Activated effector memory CD4-positive, alpha-beta T cell treated with anti-CD3 and anti-CD28 coated beads, Interleukin-2, amount 50 U/mL, for 16 hours (primary cell): ENCODE data around the gene NAXD.
"Not testable (repeated sequence)": the region's sequence is repeated elsewhere in the genome, so short reads cannot be mapped to it uniquely, and the experiment has no call there.

ENCODE experiments used
- DNase-seq: peaks from one replicate; pipeline ENCODE4 v3.0.0-alpha.2; 2020

NAXD gene

DNA sequence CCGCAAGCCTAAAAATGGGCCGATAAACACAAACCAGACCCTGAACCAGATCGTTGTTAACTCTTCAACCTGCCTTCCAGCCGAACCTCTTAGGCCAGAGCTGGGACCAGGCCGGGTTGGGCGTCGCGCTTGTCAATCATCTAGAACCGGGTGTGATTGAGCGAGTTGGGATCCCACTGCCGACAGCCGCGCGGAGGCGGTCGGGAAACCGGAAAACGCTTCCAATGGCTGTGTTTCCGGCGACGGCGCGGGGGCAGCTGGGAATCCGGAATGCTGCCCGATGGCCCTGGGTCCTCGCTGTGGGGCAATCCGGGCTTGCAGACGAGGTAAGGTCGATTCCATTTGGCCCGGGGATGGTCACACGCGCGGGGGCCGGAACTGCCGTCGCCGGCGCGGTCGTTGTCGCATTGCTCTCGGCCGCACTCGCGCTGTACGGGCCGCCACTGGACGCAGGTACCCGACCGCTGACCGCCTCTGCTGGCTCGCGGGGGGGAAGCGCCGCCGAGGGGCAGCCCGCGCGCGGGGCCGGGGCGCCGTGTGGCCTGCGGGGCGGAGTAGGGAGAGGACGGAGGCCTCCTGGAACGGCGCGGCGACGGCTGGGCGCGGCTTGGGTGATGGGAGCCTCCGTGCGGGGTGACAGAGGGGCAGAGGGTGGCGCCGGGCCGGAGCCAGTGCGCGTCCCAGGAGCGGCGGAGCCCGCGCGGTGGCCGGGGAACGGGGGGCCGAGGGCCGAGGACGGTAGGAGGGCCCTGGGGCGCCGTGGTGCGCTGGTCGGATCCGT, at the start of gene NAXD:
Gene NAXD, plus strand, starts transcription at position 224 of the 781 bp plus-strand sequence. Its CDS starts 57 bp downstream, at position 281.
- DNase-seq = peak; percentile 90

DNA sequence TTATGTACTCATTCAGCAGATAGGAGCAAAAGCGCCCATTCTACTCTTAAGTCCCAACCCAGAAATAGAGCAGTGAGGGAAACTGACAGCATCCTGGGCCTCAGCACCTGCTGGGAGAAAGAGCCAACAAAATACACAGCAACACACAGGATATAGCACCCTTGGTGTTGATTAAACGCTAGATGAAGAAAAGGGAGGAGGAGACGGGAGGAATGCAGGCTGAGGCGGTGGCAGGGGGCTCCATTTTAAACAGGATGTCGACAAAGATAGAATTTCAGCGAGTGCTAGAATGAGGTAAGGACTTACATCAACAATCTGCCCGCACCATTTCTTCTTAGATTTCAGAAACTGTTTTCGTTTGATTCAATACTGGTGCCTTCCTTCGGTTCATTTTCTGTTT, 49.2 kb upstream of the NAXD start:
- DNase-seq = peak; percentile 4

DNA sequence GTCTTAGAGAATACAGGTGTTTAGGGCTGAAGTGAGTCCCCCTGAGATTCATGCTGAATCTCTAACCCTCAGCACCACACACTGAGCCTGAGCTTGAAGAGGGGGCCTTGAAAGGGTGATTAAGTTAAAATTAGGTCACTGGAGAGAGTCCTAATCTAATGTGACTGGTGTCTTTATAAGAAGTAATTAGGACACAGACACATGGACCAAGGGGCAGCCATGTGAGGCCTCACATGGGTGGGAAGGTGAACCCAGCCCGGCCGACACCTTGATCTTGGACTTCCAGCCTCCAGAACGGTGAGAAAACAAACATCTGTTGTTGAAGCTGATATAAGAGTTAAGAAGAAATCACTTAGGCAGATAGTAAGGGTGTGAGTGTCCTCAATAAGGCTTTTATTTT, 46.7 kb upstream of the NAXD start:
- DNase-seq = peak; percentile 3

DNA sequence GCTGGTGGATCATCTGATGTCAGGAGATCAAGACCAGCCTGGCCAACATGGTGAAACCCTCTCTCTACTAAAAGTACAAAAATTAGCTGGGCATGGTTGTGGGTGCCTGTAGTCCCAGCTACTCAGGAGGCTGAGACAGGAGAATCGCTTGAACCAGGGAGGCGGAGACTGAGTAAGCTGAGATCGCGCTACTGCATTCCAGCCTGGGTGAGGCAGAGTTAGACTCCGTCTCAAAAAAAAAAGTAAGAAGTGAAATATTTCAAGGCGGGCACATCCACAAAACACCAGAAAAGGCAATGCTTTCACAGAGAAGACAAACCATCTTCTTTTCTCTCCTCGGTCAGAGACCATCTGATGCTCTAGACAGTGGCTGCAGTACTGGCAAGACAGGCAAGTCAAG, 45.4 kb upstream of the NAXD start:
- DNase-seq = not testable (repeated sequence)

DNA sequence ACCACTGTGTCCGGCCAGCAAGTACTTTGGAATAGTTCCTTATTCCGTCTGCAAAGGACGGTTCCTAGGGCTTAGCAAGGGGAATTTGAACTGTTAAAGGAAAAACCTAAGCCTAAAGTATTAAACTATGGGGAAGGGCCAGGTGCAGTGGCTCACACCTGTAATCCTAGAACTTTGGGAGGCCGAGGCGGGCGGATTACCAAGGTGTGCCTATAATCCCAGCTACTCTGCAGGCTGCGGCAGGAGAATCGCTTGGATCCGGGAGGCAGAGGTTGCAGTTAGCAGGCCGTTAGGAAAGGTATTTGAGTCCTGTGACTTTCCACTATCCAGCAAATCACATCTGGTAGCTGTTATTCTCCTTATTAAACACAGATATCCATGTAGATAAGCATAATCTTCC, 44.5 kb upstream of the NAXD start:
- peak; percentile 27 for DNase-seq

DNA sequence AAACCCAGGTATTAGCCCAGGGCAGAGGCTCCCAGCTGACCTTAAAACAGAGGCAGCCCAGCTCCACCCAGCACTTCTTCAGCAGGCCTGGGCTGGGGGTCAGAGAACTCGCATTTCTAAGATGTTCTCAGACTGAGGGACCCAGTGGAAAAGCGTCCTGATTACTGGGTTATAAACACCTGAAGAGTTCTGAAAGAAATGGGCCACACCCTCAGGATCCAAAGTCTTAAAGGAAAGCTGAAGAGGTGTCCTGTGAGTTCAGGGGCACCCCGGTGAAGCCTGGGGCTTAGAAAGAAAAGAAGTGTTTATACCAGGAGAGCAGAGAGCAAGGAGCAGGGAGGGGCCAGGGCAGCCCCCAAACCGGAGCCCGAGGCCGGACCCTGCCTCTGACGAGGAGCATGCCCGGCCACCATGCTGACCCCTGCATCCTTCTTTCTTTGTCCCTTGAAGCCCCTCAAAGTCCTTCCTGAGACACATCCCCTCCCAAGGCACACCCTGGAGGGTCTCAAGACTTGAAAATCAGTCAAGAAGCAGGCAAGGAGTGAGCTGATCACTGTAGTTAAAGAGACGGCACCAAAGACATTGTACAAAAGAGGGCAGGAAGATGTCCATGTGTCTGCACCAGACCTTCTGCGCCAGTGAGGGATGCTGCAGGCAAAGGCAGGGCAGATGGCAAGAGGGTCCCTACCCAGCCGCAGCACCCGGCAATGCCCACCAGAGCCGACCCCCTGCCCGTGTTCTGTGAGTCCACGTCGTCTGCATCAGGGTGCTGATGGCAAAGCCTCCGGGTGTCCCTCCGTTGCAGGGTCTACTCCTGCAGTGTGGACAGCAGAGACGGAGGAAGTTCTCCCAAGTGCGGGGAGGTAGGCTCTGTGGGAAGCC, 43.2 kb upstream of the NAXD start:
- peak; percentile 39 for DNase-seq

DNA sequence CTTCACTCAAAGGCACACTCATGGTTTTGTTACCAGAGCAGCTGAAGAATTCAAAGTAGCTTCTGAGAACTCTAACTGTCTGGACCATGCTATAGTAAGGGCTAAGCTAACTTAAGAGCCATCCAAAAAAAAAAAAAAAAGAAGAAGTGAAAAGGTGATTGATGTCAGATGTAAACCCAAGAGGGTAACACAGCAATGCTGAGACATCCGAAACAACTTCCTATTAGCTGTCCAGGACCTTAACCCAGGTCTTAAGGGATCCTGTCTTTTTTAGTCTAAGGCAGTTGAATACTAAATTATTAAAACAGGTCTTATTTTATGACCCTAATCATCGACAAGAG, 42.6 kb upstream of the NAXD start:
- DNase-seq = no peak

DNA sequence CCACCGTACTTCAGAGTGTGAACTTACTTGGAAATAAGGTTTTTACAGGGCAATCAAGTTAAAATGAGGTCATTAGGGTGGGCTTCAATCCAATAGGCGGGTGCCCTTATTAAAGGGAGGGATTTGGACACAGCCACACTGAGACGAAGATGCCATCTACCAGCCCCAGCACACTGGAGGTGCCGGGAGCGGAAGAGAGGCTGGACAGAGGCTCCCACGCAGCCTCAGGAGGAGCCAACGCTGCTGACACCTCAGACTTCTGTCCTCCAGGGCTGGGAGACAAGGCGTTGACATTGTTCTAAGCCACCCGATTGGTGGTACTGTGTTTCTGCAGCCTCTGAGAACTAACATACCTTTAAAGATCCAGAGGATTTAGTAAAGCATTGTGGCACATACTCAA, 41.2 kb upstream of the NAXD start:
- peak; percentile 37 for DNase-seq

DNA sequence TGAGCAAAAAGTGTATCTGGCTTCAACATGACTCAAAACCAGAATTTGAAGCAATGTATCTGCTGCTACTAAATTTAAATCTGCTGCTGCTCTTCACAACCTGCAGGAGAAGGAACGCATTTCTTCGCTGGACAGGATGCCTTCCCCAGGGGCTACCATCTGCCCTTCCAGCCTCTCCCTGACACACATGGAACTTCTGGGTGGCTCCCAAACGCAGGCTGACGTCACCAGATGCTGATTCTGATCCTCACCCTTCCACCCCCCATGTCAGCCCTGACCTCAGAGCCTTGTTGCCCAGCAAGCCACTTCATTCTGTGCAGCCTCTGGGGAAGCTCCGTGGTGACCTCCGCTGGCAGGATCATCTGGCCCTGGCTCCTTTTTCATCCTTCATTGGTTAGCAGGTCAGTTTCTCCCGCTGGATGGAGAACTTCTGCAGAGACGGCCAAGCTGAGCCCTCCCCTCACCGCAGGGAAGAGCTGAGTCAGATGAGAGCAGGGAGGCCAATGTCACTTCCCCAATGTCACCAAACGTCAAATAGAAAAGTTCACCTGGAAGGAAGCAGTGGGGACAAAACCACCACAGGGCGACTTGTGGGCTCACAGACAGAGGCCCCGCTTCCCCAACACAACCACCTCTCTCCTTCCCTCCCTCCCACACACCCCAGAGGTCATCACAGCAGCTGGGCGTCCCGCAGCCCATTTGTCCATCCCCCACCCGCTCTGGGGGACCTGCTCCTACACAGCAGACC, 39.8 kb upstream of the NAXD start:
- peak; percentile 53 for DNase-seq

DNA sequence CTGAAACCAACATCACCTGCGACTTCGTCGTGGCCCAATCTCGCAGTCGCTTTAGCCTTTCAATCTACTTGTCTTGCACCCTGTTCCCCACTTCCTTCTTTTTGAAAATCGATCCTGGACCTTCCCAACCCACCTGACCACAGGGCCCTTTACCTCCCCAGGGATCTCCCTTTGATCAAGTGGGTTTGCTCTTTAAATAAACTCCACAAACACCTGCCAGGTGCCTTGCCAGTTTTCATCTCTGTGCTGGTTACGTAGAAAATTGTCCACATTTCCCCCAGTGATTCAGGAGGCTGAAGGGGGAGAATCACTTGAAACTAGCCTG, 39.3 kb upstream of the NAXD start:
- DNase-seq = no peak

DNA sequence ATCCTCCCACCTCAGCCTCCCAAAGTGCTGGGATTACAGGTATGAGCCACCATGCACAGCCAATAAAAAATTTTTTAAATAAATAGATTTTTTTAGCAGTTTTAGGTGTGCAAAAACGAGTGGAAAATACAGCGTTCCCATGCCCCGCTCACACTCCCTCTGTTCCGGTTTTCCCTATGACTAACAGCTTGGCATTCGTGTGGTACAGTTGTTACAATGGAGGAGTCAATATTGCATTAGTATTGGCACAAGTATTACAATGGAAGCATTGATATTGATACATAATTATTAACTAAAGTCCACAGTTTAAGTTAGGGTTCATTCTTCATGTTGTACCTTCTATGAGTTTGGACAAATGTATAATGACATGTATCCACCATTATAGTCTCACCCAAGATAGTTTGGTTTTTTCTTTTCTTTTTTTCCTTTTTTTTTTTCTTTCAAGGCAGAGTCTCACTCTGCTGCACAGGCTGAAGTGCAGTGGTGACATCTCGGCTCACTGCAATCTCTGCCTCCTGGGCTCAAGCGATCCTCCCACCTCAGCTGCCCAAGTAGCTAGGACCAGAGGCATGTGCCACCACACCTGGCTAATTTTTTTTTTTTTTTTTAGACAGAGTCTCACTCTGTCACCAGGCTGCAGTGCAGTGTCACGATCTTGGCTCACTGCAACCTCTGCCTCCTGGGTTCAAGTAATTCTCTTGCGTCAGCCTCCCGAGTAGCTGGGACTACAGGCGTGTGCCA, 38.4 kb upstream of the NAXD start:
- peak; percentile 5 for DNase-seq

DNA sequence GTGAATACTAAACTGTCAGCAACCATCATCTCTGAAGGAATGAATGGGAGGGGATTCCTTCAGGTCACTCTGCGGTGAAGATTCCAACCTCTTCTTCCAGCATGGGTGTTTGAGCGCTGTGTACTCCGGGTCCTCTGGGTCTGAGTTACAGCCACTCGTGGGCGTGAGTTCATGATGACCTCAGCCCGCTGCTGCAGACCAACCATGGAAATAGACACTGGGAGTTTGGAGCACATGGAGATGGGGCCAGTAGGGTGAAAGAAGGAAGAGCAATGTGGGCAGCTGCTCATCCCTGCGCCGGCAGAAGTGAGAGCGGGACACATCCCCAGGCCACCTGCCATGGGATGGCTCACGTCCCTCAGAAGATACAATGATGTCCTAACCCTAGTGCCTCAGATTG, 37.0 kb upstream of the NAXD start:
- peak; percentile 33 for DNase-seq

DNA sequence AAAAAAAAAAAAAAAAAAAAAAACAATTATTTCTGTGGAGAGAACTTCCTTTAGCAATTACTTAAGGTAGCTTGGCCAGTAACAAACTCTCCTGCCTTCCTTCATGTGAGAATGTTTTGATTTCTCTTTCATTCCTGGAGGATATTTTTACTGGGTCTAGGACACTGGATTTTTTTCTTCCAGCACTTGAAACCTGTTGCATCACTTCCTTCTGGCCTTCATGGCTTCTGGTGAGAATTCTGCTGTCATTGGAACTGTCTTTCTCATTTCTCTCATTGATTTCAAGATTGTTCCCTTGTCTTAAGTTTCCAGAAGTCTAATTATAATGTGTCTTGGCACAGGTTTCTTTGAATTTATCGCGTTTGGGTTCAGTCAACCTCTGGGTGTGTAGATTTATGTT, 34.5 kb upstream of the NAXD start:
- DNase-seq = no peak

DNA sequence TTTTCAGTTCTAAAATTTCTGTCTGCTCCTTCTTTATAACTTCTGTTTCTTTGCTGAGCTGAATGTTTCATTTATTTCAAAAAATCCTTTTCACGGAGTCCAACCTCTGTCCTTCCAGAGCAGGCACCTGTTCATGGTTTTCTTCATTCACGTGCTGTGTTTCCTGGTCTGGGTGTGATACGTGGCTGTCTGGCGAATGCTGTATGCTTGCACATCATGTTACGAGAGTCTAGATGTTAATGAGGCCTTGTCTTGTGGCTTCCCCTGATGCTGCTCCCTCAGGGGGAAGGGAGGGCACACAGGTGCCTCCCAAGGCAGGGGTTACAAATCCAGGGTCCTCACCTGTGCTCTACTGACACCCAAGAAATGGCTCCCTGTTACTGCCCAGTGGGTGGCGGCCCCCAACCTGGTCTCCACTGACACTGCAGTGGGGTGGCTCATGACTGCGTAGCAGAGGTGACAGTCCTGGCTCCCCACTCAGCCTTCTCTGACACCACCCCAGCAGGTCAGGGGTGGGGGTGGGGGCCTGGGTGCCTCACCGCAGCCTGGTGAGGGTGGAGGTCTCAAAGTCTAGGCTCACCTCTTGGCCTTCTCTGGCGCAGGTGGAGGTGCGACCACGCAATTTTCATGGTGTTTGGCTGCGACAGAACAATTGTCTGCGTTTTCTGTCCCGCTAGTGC, 33.7 kb upstream of the NAXD start:
- DNase-seq = peak; percentile 17

DNA sequence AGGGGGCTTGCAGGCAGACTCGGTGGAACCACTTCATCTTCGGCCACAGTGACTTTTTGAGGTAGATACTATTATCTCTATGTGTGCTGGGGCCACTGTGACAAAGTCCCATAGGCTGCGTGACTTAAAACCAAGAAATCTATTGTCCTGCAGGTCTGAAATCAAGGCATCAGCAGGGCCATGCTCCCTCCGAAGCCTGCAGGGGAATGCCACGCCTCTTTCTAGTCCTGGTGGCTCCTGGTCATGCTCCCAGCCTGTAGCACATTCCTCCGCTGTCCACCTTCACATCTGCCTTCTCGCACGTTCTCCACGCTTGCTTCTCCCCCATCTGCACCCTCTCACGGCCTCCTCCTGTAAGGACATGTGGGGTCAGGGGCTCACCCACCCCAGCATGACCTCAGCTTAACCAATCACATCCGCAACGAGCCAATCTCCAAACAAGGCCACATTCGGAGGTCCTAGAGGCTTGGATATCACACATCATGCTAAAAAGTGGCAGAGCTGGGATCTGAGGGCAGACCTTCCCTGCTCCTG, 32.9 kb upstream of the NAXD start:
- peak; percentile 37 for DNase-seq

DNA sequence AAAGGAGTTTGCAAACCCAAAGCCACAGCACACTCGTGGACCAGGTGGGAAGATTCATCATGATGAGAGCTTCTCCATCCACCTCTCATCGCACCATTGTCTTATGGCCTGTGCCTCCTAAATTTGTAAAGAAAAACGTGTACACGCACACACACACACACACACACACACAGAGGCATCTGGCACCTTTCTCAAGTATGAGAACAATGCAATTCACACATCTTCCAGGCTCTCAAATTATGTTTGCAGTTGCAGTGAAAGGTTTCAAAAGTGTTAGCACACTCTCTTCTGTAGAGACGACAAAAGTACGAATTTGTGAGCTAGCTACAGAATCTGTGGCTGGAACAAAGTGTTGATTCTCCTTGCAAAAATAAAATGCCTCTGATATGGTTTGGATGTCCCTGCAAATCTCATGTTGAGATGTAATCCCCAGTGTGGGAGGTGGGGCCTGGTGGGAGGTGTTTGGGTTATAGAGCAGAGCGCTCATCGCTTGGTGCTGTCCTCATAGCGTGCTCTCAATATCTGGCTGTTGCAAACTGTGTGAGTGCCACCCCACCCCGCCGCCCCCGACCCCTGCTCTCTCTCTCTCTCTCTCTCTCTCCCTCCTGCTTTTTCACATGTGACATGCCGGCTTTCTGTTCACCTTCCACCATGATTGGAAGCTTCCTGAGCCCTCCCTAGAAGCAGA, 32.0 kb upstream of the NAXD start:
- DNase-seq = peak; percentile 25

DNA sequence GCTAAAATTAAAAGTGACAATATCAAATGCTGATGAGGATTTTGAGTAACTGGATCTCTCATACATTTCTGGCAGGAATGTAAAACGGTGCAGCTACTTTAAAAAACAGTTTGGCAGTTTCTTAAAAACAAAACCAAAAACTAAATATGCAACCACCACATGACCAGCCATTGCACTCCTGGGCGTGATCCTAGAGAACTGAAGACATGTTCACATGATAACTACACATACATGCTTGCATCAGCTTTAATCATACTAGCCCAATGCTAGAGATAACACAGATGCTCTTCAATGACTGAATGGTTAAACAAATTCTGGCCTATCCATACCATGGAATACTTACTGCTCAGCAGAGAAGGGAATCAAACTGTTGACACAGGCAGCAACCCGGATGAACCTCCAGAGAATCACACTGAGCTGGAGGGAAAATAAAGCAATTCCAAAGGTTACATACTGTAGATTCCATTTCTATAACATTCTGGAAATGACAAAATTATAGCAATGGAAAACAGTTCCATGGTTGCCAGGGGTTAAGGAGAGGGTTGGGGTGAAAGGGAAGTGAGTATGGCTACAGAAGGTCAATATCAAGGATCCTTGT, 25.5 kb upstream of the NAXD start:
- no peak for DNase-seq

DNA sequence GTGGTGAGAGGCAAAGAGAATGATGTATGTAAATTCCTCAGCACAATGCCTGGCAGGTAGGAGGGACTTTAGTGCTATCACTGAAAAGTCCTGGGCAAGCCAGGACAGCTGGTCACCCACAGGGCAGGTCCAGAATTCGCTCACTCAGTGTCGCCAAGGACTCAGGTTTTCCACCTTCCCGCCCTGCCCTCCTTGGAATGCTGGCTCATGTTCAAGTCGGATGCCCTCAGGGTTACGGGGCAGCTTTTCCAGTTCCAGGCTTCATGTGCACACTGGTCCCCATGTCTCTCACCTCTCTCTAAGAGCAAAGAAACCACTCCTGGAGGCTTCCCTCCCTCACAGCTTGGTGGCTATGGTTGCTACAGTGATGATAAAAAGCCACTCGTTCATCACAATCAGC, 24.8 kb upstream of the NAXD start:
- no peak for DNase-seq

DNA sequence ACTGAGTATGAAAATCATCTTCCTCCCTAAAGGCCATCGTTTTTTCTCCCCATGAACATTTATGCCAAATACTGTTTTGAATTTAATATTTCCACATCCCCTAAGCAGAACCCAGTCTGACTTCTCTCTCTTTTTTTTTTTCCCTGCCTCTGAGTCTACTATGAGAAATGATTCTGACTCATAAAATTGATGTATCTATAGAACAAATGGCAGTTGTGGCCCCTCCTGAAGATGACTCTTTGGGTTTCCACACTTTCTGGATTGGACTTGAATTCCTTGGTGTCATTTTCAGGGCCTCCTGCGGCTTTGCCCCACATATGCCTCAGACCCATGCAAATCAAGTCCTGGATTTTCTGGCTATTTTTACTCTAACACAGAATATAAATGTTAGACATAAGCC, 22.7 kb upstream of the NAXD start:
- peak; percentile 2 for DNase-seq

DNA sequence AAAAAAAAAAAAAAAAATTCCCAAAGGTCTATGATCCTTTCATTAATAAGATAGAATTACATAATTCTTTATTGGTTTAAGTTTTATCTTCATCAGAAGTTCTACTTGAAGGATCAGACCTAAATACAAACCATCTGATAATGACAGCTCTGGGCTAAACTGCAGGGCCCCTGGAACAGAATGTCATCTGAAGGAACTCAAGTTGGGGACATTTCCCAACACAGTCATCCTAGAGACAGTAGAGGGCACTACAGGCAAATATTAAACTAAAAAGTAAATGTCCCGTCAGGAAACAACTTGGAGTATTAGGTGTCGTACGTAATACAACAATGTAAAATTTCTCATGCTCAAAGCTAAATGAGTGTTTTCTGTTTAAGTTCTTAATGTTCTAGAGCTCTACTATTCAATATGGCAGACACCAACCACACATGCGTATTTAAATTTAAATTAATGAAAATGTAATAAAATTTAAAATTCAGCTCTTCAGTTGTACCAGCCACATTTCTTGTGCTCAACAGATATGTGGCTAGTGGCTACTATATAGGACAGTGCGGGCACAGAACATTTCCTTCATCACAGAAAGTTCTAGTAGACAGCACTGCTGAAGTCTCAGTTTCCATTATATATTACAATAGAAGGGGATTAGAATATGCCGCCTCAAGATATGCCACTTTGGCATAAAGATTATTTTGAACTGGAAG, 21.8 kb upstream of the NAXD start:
- no peak for DNase-seq
